Neural cell (in vitro differentiated cells): Measurements from ENCODE around the gene SEMA4B.

ENCODE experiments used
- CTCF ChIP-seq: fragments of 450-650 bp; IDR thresholded peaks from 2 replicates; pipeline ENCODE4 v1.5.1; 2014; ENCODE audit warnings: antibody characterized with exemption, mild to moderate bottlenecking, moderate library complexity; ENCODE audit not compliant: poor library complexity, severe bottlenecking
- EP300 ChIP-seq: fragments of 450-650 bp; conservative IDR thresholded peaks from 2 replicates; pipeline ENCODE4 v1.6.1; 2014; ENCODE audit warnings: antibody characterized with exemption, mild to moderate bottlenecking, moderate library complexity; ENCODE audit not compliant: poor library complexity, severe bottlenecking
- EZH2 ChIP-seq: fragments of 200-600, 300-800 bp; shearing (Covaris generic), sonication (generic); IDR thresholded peaks from 2 replicates; pipeline ENCODE4 v1.6.1; 2014; ENCODE audit warnings: antibody characterized with exemption, low read length, borderline replicate concordance, mild to moderate bottlenecking; ENCODE audit not compliant: insufficient read depth, poor library complexity, severe bottlenecking
- POLR2AphosphoS5 ChIP-seq: IDR thresholded peaks from 2 replicates; pipeline ENCODE4 v1.6.1; 2012
- RAD21 ChIP-seq: fragments of 450-650 bp; conservative IDR thresholded peaks from 2 replicates; pipeline ENCODE4 v1.6.1; 2014; ENCODE audit warnings: antibody characterized with exemption, mild to moderate bottlenecking, moderate library complexity
- REST ChIP-seq: IDR thresholded peaks from 2 replicates; pipeline ENCODE4 v1.6.1; 2012; ENCODE audit warnings: borderline replicate concordance
- SMC3 ChIP-seq: fragments of 450-650 bp; conservative IDR thresholded peaks from 2 replicates; pipeline ENCODE4 v1.6.1; 2014; ENCODE audit warnings: antibody characterized with exemption, mild to moderate bottlenecking, moderate library complexity; ENCODE audit not compliant: poor library complexity
- TAF1 ChIP-seq: IDR thresholded peaks from 2 replicates; pipeline ENCODE4 v1.6.1; 2012; ENCODE audit warnings: low read depth

GRCh38 chr15:90227816-90228772, 27.0 kb downstream of the SEMA4B start:
- no peak for TF ChIP-seq CTCF
- TF ChIP-seq EP300, result no peak
- no peak for TF ChIP-seq SMC3
- no peak for TF ChIP-seq REST
- TF ChIP-seq POLR2AphosphoS5, result no peak
- TF ChIP-seq RAD21, result no peak
- TF ChIP-seq EZH2, result no peak
- no peak for TF ChIP-seq TAF1
